Measurements from ENCODE around the gene CCNJ. TPM values are rescaled to one million over a fixed set of nuclear protein-coding genes. Genes with fewer than 3 reads are reported as not detected.

Gene CCNJ
- total and polyA plus RNA-seq, 2 of the 13 experiments (the other 11 are each of a cell fraction or from before 2014, with no cell fraction given), result 14.1 to 21.5 TPM

DNA sequence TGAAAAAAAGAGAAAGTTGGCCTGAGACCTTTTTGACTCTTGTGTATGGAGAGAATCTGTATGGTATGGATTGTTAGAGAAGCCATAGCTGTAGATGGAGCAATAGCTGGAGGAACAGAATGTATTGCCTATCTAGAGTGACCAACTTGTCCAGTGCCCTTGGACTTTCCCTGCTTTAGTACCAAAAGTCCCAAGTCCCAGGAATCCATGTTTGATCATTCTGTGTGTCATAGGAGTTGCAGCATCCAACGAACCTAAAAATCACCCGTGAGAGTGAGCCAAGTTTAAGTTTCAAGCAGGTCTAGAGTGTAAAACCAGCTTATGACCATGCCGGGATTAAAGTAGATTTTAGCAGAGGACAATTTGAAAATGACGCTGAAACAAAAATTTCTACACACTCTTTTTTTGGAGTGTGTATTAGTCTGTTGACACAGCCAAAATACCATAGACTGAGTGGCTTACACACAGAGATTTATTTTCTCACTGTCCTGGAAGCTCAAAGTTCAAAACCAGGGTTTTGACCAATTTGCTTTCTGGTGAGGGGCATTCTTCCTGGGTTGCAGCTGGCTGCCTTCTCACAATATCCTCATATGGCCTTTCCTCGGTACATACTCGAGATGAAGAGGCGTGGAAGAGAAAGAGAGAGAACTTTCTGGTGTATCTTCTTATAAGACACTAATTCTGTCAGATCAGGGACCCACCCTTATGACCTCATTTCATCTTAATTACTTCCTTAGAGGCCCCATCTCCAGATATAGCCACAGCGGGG, 49.8 kb downstream of the CCNJ start (continued):
- TF ChIP-seq, protein P1, sequence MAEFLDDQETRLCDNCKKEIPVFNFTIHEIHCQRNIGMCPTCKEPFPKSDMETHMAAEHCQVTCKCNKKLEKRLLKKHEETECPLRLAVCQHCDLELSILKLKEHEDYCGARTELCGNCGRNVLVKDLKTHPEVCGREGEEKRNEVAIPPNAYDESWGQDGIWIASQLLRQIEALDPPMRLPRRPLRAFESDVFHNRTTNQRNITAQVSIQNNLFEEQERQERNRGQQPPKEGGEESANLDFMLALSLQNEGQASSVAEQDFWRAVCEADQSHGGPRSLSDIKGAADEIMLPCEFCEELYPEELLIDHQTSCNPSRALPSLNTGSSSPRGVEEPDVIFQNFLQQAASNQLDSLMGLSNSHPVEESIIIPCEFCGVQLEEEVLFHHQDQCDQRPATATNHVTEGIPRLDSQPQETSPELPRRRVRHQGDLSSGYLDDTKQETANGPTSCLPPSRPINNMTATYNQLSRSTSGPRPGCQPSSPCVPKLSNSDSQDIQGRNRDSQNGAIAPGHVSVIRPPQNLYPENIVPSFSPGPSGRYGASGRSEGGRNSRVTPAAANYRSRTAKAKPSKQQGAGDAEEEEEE (CRISPR knock-in tag; IDR thresholded peaks at IDR 0.05; ENCODE audit: borderline replicate concordance), result no peak
- TF ChIP-seq CHD2 (IDR thresholded peaks at IDR 0.05; ENCODE audit: low read depth, low read length) (no peak), ZNF326 (CRISPR knock-in tag; IDR thresholded peaks at IDR 0.05; ENCODE audit: borderline replicate concordance) (no peak), NRL (CRISPR knock-in tag; IDR thresholded peaks at IDR 0.05; ENCODE audit: borderline replicate concordance) (no peak), MXI1 (IDR thresholded peaks at IDR 0.05; ENCODE audit: borderline replicate concordance, low read depth, low read length) (no peak), KLF9 (CRISPR knock-in tag; IDR thresholded peaks at IDR 0.05; ENCODE audit: low read depth) (no peak), TAF15 (IDR thresholded peaks at IDR 0.05; ENCODE audit: low read depth, low read length, poor library complexity, severe bottlenecking) (no peak), HDAC1 (CRISPR knock-in tag; IDR thresholded peaks at IDR 0.05) (peak; percentile 72), ZNF773 (CRISPR knock-in tag; IDR thresholded peaks at IDR 0.05; ENCODE audit: borderline replicate concordance) (no peak), IKZF1 (IDR thresholded peaks at IDR 0.05) (no peak), NFKBIZ (CRISPR knock-in tag; IDR thresholded peaks at IDR 0.05) (no peak), NCOA5 (CRISPR knock-in tag; IDR thresholded peaks at IDR 0.05) (no peak), NKX3-1 (CRISPR knock-in tag; IDR thresholded peaks at IDR 0.05) (no peak), ZNF44 (CRISPR knock-in tag; IDR thresholded peaks at IDR 0.05) (no peak), AGO2 (optimal IDR thresholded peaks at IDR 0.05; ENCODE audit: low read depth, low read length) (no peak), POLR2A (IDR thresholded peaks at IDR 0.05; ENCODE audit: insufficient read depth in 1 of 2, low read depth in 2 of 2, low read length in 2 of 2) (0 out of 4 replicates have a peak, but pooled peaks of 1 of the 2 experiments have one; percentile 35), ELF4 (CRISPR knock-in tag; IDR thresholded peaks at IDR 0.05; ENCODE audit: borderline replicate concordance) (no peak), NPAS2 (CRISPR knock-in tag; IDR thresholded peaks at IDR 0.05; ENCODE audit: borderline replicate concordance) (no peak), SRY (CRISPR knock-in tag; IDR thresholded peaks at IDR 0.05) (no peak; the same call in 1 of the 2 replicates), NR1H2 (CRISPR knock-in tag; IDR thresholded peaks at IDR 0.05; ENCODE audit: borderline replicate concordance, low read depth) (no peak), ZNF841 (CRISPR knock-in tag; IDR thresholded peaks at IDR 0.05; ENCODE audit: borderline replicate concordance) (no peak), ZNF350 (CRISPR knock-in tag; IDR thresholded peaks at IDR 0.05; ENCODE audit: borderline replicate concordance, low read depth) (no peak)
- TF ChIP-seq, protein P2, sequence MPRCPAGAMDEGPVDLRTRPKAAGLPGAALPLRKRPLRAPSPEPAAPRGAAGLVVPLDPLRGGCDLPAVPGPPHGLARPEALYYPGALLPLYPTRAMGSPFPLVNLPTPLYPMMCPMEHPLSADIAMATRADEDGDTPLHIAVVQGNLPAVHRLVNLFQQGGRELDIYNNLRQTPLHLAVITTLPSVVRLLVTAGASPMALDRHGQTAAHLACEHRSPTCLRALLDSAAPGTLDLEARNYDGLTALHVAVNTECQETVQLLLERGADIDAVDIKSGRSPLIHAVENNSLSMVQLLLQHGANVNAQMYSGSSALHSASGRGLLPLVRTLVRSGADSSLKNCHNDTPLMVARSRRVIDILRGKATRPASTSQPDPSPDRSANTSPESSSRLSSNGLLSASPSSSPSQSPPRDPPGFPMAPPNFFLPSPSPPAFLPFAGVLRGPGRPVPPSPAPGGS (CRISPR knock-in tag; IDR thresholded peaks at IDR 0.05), result no peak
- TF ChIP-seq, protein P3, sequence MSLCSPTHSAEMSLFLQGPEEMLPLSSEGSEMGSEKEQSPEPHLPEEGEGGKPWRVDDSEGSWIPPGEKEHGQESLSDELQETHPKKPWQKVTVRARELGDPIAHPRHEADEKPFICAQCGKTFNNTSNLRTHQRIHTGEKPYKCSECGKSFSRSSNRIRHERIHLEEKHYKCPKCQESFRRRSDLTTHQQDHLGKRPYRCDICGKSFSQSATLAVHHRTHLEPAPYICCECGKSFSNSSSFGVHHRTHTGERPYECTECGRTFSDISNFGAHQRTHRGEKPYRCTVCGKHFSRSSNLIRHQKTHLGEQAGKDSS (CRISPR knock-in tag; IDR thresholded peaks at IDR 0.05; ENCODE audit: borderline replicate concordance, low read depth), result no peak
- TF ChIP-seq, protein P4, sequence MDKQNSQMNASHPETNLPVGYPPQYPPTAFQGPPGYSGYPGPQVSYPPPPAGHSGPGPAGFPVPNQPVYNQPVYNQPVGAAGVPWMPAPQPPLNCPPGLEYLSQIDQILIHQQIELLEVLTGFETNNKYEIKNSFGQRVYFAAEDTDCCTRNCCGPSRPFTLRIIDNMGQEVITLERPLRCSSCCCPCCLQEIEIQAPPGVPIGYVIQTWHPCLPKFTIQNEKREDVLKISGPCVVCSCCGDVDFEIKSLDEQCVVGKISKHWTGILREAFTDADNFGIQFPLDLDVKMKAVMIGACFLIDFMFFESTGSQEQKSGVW (CRISPR knock-in tag; IDR thresholded peaks at IDR 0.05; ENCODE audit: borderline replicate concordance), result no peak

All from HepG2 (cell line).